Measurements from ENCODE around the gene CIDEB.

CIDEB gene

GRCh38 chr14:24316597-24316950 lies 8.8 kb upstream of the CIDEB start:
- DNase-seq (ENCODE audit: low read depth): no peak
- TF ChIP-seq CTCF (conservative IDR thresholded peaks at IDR 0.05; ENCODE audit: low read depth, low read length): no peak
- H3K4me3 ChIP-seq (ENCODE audit: low read length): no peak overlapping the region

GRCh38 chr14:24315807-24316596 lies 8.2 kb upstream of the CIDEB start:
- no peak overlapping the region for H3K4me3 ChIP-seq (ENCODE audit: low read length)
- no peak for DNase-seq (ENCODE audit: low read depth)
- TF ChIP-seq CTCF (conservative IDR thresholded peaks at IDR 0.05; ENCODE audit: low read depth, low read length): peak; percentile 8

- TF ChIP-seq CTCF (conservative IDR thresholded peaks at IDR 0.05; ENCODE audit: low read depth, low read length): no peak
- H3K4me3 ChIP-seq (ENCODE audit: low read length): no peak overlapping the region
- DNase-seq (ENCODE audit: low read depth): no peak
Measured at GRCh38 chr14:24315243-24315806, 7.5 kb upstream of the CIDEB start.

- no peak for DNase-seq (ENCODE audit: low read depth)
- no peak for TF ChIP-seq CTCF (conservative IDR thresholded peaks at IDR 0.05; ENCODE audit: low read depth, low read length)
- no peak overlapping the region for H3K4me3 ChIP-seq (ENCODE audit: low read length)
Measured at GRCh38 chr14:24314377-24315193, 6.8 kb upstream of the CIDEB start.

- DNase-seq (ENCODE audit: low read depth): no peak
- H3K4me3 ChIP-seq (ENCODE audit: low read length): no peak overlapping the region
- no peak for TF ChIP-seq CTCF (conservative IDR thresholded peaks at IDR 0.05; ENCODE audit: low read depth, low read length)
Measured at GRCh38 chr14:24313913-24314312, 6.1 kb upstream of the CIDEB start.

GRCh38 chr14:24312736-24313507 lies 5.1 kb upstream of the CIDEB start:
- DNase-seq (ENCODE audit: low read depth): no peak
- TF ChIP-seq CTCF (conservative IDR thresholded peaks at IDR 0.05; ENCODE audit: low read depth, low read length): no peak
- no peak overlapping the region for H3K4me3 ChIP-seq (ENCODE audit: low read length)
